ENCODE results near the gene ACSL6.

DNA sequence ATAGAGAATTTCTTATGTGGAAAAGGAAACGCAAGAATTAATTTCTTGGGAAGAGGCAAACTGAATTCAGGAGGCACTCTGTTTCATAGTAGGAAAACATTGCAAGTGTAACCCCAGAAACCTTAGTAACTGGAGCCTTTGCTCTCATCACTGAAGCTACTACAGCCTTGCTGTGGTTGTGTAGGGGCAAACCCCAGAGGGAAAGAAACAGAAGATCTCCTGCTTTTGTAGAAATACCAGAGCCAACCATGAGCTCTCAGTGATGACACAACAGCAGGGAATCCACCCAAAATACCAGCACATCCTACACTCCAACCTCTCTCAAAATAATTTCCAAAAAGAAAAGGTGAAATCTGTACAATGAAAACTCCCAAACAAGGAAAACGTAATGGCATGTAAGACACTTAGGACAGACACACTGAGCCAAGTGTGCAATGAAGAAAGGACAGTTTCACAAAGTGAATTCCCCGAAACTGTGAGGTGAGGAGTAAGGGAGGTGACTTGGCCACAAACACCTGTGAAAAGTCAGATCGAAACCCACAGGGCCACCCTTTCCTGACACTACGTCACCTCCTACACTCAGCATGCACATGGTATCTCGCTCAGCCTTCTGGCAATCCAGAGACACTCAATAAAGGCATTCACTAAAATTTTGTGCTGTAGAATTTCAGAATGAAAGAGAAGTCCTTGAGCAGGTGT, 8.5 kb upstream of the ACSL6 start:
- TF ChIP-seq, protein P1, sequence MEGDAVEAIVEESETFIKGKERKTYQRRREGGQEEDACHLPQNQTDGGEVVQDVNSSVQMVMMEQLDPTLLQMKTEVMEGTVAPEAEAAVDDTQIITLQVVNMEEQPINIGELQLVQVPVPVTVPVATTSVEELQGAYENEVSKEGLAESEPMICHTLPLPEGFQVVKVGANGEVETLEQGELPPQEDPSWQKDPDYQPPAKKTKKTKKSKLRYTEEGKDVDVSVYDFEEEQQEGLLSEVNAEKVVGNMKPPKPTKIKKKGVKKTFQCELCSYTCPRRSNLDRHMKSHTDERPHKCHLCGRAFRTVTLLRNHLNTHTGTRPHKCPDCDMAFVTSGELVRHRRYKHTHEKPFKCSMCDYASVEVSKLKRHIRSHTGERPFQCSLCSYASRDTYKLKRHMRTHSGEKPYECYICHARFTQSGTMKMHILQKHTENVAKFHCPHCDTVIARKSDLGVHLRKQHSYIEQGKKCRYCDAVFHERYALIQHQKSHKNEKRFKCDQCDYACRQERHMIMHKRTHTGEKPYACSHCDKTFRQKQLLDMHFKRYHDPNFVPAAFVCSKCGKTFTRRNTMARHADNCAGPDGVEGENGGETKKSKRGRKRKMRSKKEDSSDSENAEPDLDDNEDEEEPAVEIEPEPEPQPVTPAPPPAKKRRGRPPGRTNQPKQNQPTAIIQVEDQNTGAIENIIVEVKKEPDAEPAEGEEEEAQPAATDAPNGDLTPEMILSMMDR (IDR thresholded peaks at IDR 0.05; ENCODE audit: low read depth, low read length, poor library complexity, severe bottlenecking) = no peak
- TF ChIP-seq EZH2phosphoT487 (IDR thresholded peaks at IDR 0.05; ENCODE audit: borderline replicate concordance, low read length) = no peak
